H9 (cell line): ENCODE data around the gene MMRN2. TPM values are rescaled to one million over a fixed set of nuclear protein-coding genes. Genes with fewer than 3 reads are reported as not detected.

Experiments
- DNase-seq: peaks from one replicate; pipeline ENCODE4 v3.0.0-alpha.2; 2017
- H2AFZ ChIP-seq: one replicate; pipeline ENCODE4 v1.6.1; 2013; ENCODE audit warnings: mild to moderate bottlenecking, low read length, control low read depth, moderate library complexity
- H2AK5ac ChIP-seq: 2 replicates; pipeline ENCODE4 v1.6.1; 2013; ENCODE audit warnings: low read length, control low read depth, mixed read lengths; ENCODE audit not compliant: insufficient read length
- H2BK120ac ChIP-seq: one replicate; pipeline ENCODE4 v1.6.1; 2013; ENCODE audit warnings: low read depth, mild to moderate bottlenecking, low read length, control low read depth, inconsistent platforms; ENCODE audit not compliant: poor library complexity, severe bottlenecking
- H2BK12ac ChIP-seq: 2 replicates; pipeline ENCODE4 v1.6.1; 2013; ENCODE audit warnings: low read length, control low read depth, mixed read lengths, low read depth; ENCODE audit not compliant: insufficient read length
- H2BK15ac ChIP-seq: 2 replicates; pipeline ENCODE4 v1.6.1; 2013; ENCODE audit warnings: low read depth, low read length, control low read depth
- H2BK20ac ChIP-seq: one replicate; pipeline ENCODE4 v1.6.1; 2013; ENCODE audit warnings: low read depth, mild to moderate bottlenecking, low read length, control low read depth, inconsistent platforms; ENCODE audit not compliant: poor library complexity, severe bottlenecking
- H2BK5ac ChIP-seq: 2 replicates; pipeline ENCODE4 v1.6.1; 2013; ENCODE audit warnings: low read length, control low read depth, mixed read lengths; ENCODE audit not compliant: insufficient read length
- H3K14ac ChIP-seq: 2 replicates; pipeline ENCODE4 v1.6.1; 2013; ENCODE audit warnings: low read length, control low read depth; ENCODE audit not compliant: insufficient read depth
- H3K18ac ChIP-seq: 2 replicates; pipeline ENCODE4 v1.6.1; 2013; ENCODE audit warnings: low read depth, mild to moderate bottlenecking, mixed read lengths, low read length, control low read depth; ENCODE audit not compliant: insufficient read length
- H3K23ac ChIP-seq: 2 replicates; pipeline ENCODE4 v1.6.1; 2013; ENCODE audit warnings: low read length, control low read depth, mixed read lengths, low read depth; ENCODE audit not compliant: insufficient read length
- H3K23me2 ChIP-seq: 2 replicates; pipeline ENCODE4 v1.6.1; 2013; ENCODE audit warnings: low read depth, mild to moderate bottlenecking, mixed read lengths, low read length, control low read depth; ENCODE audit not compliant: insufficient read length, poor library complexity, severe bottlenecking
- H3K27ac ChIP-seq: 2 replicates; pipeline ENCODE4 v1.5.1; 2013; ENCODE audit warnings: low read length, control low read depth, mixed read lengths, low read depth; ENCODE audit not compliant: insufficient read length
- H3K27me3 ChIP-seq: 2 replicates; pipeline ENCODE4 v1.6.1; 2013; ENCODE audit warnings: low read length, control low read depth, inconsistent platforms; ENCODE audit not compliant: insufficient read depth
- H3K4ac ChIP-seq: 2 replicates; pipeline ENCODE4 v1.6.1; 2013; ENCODE audit warnings: low read depth, mild to moderate bottlenecking, control low read depth, inconsistent platforms, low read length, moderate library complexity
- H3K4me1 ChIP-seq: 2 replicates; pipeline ENCODE4 v1.6.1; 2013; ENCODE audit warnings: low read length, control low read depth, inconsistent platforms; ENCODE audit not compliant: insufficient read depth
- H3K4me2 ChIP-seq: 2 replicates; pipeline ENCODE4 v1.6.1; 2013; ENCODE audit warnings: low read length, control low read depth, mixed read lengths; ENCODE audit not compliant: insufficient read length, insufficient read depth
- H3K56ac ChIP-seq: 2 replicates; pipeline ENCODE4 v1.6.1; 2013; ENCODE audit warnings: low read depth, mild to moderate bottlenecking, mixed read lengths, low read length, control low read depth; ENCODE audit not compliant: insufficient read length
- H3K79me1 ChIP-seq: 2 replicates; pipeline ENCODE4 v1.6.1; 2013; ENCODE audit warnings: low read depth, mild to moderate bottlenecking, moderate library complexity, low read length, control low read depth, inconsistent platforms; ENCODE audit not compliant: insufficient read depth, poor library complexity, severe bottlenecking
- H3K79me2 ChIP-seq: 2 replicates; pipeline ENCODE4 v1.6.1; 2013; ENCODE audit warnings: low read length, control low read depth, inconsistent platforms; ENCODE audit not compliant: insufficient read depth
- H3K9ac ChIP-seq: 2 replicates; pipeline ENCODE4 v1.6.1; 2013; ENCODE audit warnings: low read length, control low read depth, mixed read lengths; ENCODE audit not compliant: insufficient read length; ENCODE audit errors: extremely low read depth
- H3K9me3 ChIP-seq: one replicate; pipeline ENCODE4 v1.6.1; 2013; ENCODE audit warnings: low read depth, low read length, inconsistent platforms; ENCODE audit not compliant: control insufficient read depth
- H3T11ph ChIP-seq: one replicate; pipeline ENCODE4 v1.6.1; 2013; ENCODE audit warnings: mild to moderate bottlenecking, low read length, control low read depth, inconsistent platforms
- H4K20me1 ChIP-seq: one replicate; pipeline ENCODE4 v1.6.1; 2013; ENCODE audit not compliant: control insufficient read depth, insufficient read length, insufficient read depth
- H4K5ac ChIP-seq: 2 replicates; pipeline ENCODE4 v1.6.1; 2013; ENCODE audit warnings: low read depth, mild to moderate bottlenecking, mixed read lengths, low read length, control low read depth; ENCODE audit not compliant: insufficient read length
- H4K8ac ChIP-seq: replicated peaks from 2 replicates; pipeline ENCODE4 v1.6.1; 2013; ENCODE audit warnings: low read length, control low read depth, mixed read lengths, low read depth; ENCODE audit not compliant: insufficient read length
- H4K91ac ChIP-seq: 2 replicates; pipeline ENCODE4 v1.6.1; 2013; ENCODE audit warnings: low read depth, mild to moderate bottlenecking, moderate library complexity, mixed read lengths, low read length, control low read depth; ENCODE audit not compliant: insufficient read length
- H3K27ac Mint-ChIP-seq, 3 experiments: 2 replicates in 2 of 3; 3 replicates in 1 of 3; pipeline ENCODE4 v1.8.0; 2020 to 2021; ENCODE audit warnings: mixed read lengths in 3 of 3, mild to moderate bottlenecking in 1 of 3, moderate library complexity in 1 of 3
- H3K27me3 Mint-ChIP-seq: 2 replicates; pipeline ENCODE4 v1.8.0; 2021; ENCODE audit warnings: low read depth, mild to moderate bottlenecking, moderate library complexity, mixed read lengths
- H3K36me3 Mint-ChIP-seq, 3 experiments: 2 replicates in 2 of 3; 3 replicates in 1 of 3; pipeline ENCODE4 v1.8.0; 2020 to 2021; ENCODE audit warnings: low read depth in 3 of 3, mixed read lengths in 3 of 3; ENCODE audit not compliant: insufficient read depth in 1 of 3
- H3K4me1 Mint-ChIP-seq, 2 experiments: 2 replicates each; pipeline ENCODE4 v1.8.0; 2020; ENCODE audit warnings: mixed read lengths in 2 of 2
- H3K4me3 Mint-ChIP-seq, 2 experiments: 2 replicates in 1 of 2; 3 replicates in 1 of 2; pipeline ENCODE4 v1.8.0; 2020 to 2021; ENCODE audit warnings: mild to moderate bottlenecking in 2 of 2, mixed read lengths in 2 of 2, moderate library complexity in 1 of 2
- H3K9me3 Mint-ChIP-seq, 2 experiments: 2 replicates in 1 of 2; 3 replicates in 1 of 2; pipeline ENCODE4 v1.8.0; 2020; ENCODE audit warnings: mild to moderate bottlenecking in 2 of 2, mixed read lengths in 2 of 2, moderate library complexity in 1 of 2
- CTCF ChIP-seq: fragments of 200-600 bp; sonication (generic); conservative IDR thresholded peaks from 3 replicates; pipeline ENCODE4 v1.8.0; 2021; ENCODE audit warnings: antibody characterized with exemption, mild to moderate bottlenecking
- WGBS: extraction: QIAGEN DNeasy Blood & Tissue Kit; methylation state at CpG from one replicate; pipeline ENCODE4 v1.1.7; 2013; ENCODE audit warnings: missing lambda C conversion rate, low lambda C conversion rate, mixed read lengths; ENCODE audit not compliant: insufficient read length; ENCODE audit errors: extremely low coverage; 5-methylcytosine and 5-hydroxymethylcytosine counted together
- total RNA-seq: library from RNA; stranded (reverse); gene quantifications from 2 replicates; pipeline ENCODE4 v1.2.1, GENCODE V29; 2021

Gene MMRN2
- total RNA-seq, 1 experiment from 2014 or later, result 1.0 TPM

- Histone ChIP-seq H3K27ac (no peak overlapping the region), H3K14ac (no peak overlapping the region), H2AK5ac (no peak overlapping the region), H2BK120ac (no peak overlapping the region), H2BK5ac (no peak overlapping the region), H2AFZ (no peak overlapping the region), H3K79me2 (no peaks in the 10 kb centered on the region), H3K27me3 (no peaks in the 10 kb centered on the region), H3K4me2 (no peak overlapping the region), H4K8ac (no peak overlapping the region), H3K9ac (no peak overlapping the region), H3K23ac (no peak overlapping the region), H2BK15ac (0 out of 2 replicates have a peak overlapping the region, but pooled peaks have one; percentile 56), H3K9me3 (no peaks in the 10 kb centered on the region), H3K4me1 (peaks cover 7% of the 10 kb centered on the region; the same call in 1 of the 2 replicates), H3K18ac (no peak overlapping the region), H2BK20ac (no peak overlapping the region), H3K79me1 (no peaks in the 10 kb centered on the region), H4K20me1 (no peaks in the 10 kb centered on the region), H2BK12ac (no peak overlapping the region), H3K23me2 (no peaks in the 10 kb centered on the region), H4K5ac (no peak overlapping the region), H3T11ph (no peak overlapping the region), H3K4ac (no peak overlapping the region), H4K91ac (no peak overlapping the region), H3K56ac (no peak overlapping the region)
- Mint-ChIP-seq H3K36me3 (no peaks in the 10 kb centered on the region), H3K4me3 (no peak overlapping the region), H3K27ac (no peak overlapping the region; a peak in 1 of 7 replicates), H3K27me3 (no peaks in the 10 kb centered on the region; the same call in 1 of the 2 replicates), H3K4me1 (peaks cover 35 to 41% of the 10 kb centered on the region in 2 experiments), H3K9me3 (no peaks in the 10 kb centered on the region)
- TF ChIP-seq CTCF, result no peak
- DNase-seq, result no peak
- WGBS, result no CpG with 5 or more reads among the region's 2 CpGs
Measured at GRCh38 chr10:86959737-86960002, 2.3 kb upstream of the MMRN2 start.
